ENCODE measurements around the gene ST8SIA2. TPM values are rescaled to one million over a fixed set of nuclear protein-coding genes. Genes with fewer than 3 reads are reported as not detected.

Gene ST8SIA2
- total and polyA plus RNA-seq, 12 donors, result 0.07 to 0.83 (median 0.34) TPM; not detected in 5

GRCh38 chr15:92455271-92455670, 61.6 kb downstream of the ST8SIA2 start:
- Histone ChIP-seq H3K27me3 (no peaks in the 10 kb centered on the region), H3K27ac (no peak overlapping the region), H3K4me3 (no peak overlapping the region), H3K4me1 (replicated peaks in 1 of 2) (no peaks in the 10 kb centered on the region), H3K9me3 (replicated peaks in 1 of 3) (no peaks in the 10 kb centered on the region), H3K36me3 (replicated peaks in 1 of 2) (no peaks in the 10 kb centered on the region)
- intact Hi-C loops (cut with DNase I), result no loop called here
- WGBS, 4 donors, result 84 to 89% (median 86%) methylated on average over 7 of the region's 7 CpGs
- no peak for DNase-seq
- TF ChIP-seq, protein P1, sequence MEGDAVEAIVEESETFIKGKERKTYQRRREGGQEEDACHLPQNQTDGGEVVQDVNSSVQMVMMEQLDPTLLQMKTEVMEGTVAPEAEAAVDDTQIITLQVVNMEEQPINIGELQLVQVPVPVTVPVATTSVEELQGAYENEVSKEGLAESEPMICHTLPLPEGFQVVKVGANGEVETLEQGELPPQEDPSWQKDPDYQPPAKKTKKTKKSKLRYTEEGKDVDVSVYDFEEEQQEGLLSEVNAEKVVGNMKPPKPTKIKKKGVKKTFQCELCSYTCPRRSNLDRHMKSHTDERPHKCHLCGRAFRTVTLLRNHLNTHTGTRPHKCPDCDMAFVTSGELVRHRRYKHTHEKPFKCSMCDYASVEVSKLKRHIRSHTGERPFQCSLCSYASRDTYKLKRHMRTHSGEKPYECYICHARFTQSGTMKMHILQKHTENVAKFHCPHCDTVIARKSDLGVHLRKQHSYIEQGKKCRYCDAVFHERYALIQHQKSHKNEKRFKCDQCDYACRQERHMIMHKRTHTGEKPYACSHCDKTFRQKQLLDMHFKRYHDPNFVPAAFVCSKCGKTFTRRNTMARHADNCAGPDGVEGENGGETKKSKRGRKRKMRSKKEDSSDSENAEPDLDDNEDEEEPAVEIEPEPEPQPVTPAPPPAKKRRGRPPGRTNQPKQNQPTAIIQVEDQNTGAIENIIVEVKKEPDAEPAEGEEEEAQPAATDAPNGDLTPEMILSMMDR (IDR thresholded peaks at IDR 0.05), result no peak
- no peak for TF ChIP-seq POLR2A (IDR thresholded peaks at IDR 0.05)

GRCh38 chr15:92457471-92458041, 63.9 kb downstream of the ST8SIA2 start:
- Histone ChIP-seq H3K27me3 (no peaks in the 10 kb centered on the region), H3K4me1 (replicated peaks in 1 of 2) (no peaks in the 10 kb centered on the region), H3K4me3 (no peak overlapping the region), H3K36me3 (replicated peaks in 1 of 2) (no peaks in the 10 kb centered on the region), H3K27ac (no peak overlapping the region), H3K9me3 (replicated peaks in 1 of 3) (no peaks in the 10 kb centered on the region)
- TF ChIP-seq, protein P1 (IDR thresholded peaks at IDR 0.05), result no peak
- no peak for TF ChIP-seq POLR2A (IDR thresholded peaks at IDR 0.05)
- 43 to 56% (median 50%) methylated on average over 13 of the region's 13 CpGs for WGBS, 4 donors
- DNase-seq, result peak in 1 of 7 donors; percentile 53
- intact Hi-C loops (cut with DNase I), result no loop called here

GRCh38 chr15:92460023-92460422, 66.3 kb downstream of the ST8SIA2 start:
- Histone ChIP-seq H3K27ac (no peak overlapping the region), H3K4me1 (replicated peaks in 1 of 2) (no peaks in the 10 kb centered on the region), H3K27me3 (no peaks in the 10 kb centered on the region), H3K36me3 (replicated peaks in 1 of 2) (no peaks in the 10 kb centered on the region), H3K9me3 (replicated peaks in 1 of 3) (no peaks in the 10 kb centered on the region), H3K4me3 (no peak overlapping the region)
- WGBS, 4 donors, result 78 to 88% (median 80%) methylated on average over 4 of the region's 4 CpGs
- TF ChIP-seq POLR2A (IDR thresholded peaks at IDR 0.05), result no peak
- TF ChIP-seq, protein P1 (IDR thresholded peaks at IDR 0.05), result no peak
- intact Hi-C loops (cut with DNase I), result no loop called here
- no peak for DNase-seq

DNA sequence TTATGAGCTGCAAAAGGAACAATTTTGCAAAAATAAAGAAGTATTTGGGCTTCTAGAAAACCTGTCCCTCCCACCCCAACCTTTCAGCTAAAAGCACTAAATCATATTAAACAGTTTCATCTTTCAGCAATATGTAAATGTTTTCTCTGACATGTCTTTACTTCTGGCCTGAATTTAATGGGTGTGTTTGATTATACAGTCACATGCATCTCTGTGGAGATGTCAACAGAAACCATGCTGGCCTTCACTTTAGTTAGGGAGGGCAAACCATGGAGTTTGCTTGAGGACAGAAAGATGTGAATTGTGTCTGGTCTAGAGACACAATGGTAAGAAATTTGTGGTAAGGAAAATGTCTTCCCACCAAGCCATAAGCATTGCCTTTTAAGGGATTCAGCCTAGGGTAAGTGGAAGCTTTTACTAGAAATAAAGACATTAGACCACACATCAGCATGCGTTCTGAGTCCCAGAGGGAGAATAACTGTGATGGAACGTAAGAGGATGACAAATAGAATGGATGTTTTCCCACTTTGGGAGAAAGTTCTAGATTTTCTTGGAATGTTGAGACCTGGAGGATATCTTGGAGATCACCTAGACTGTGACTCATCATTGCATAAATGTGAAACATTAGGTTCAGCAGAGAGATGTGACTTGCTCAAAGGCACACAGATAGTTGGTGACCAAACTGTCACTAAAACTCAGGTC, 68.9 kb downstream of the ST8SIA2 start:
- H3K27me3 ChIP-seq, result no peaks in the 10 kb centered on the region
- TF ChIP-seq, protein P1 (IDR thresholded peaks at IDR 0.05), result no peak
- TF ChIP-seq POLR2A (IDR thresholded peaks at IDR 0.05), result no peak
- no peaks in the 10 kb centered on the region for H3K9me3 ChIP-seq (replicated peaks in 1 of 3)
- no peak for DNase-seq
- 76 to 82% (median 80%) methylated on average over 2 of the region's 2 CpGs for WGBS, 4 donors
- no peaks in the 10 kb centered on the region for H3K4me1 ChIP-seq (replicated peaks in 1 of 2)
- intact Hi-C loops (cut with DNase I), result no loop called here
- H3K36me3 ChIP-seq (replicated peaks in 1 of 2), result no peaks in the 10 kb centered on the region
- no peak overlapping the region for H3K27ac ChIP-seq
- H3K4me3 ChIP-seq, result no peak overlapping the region

Measured in adrenal gland (tissue), 12 donors.